GM23338 (cell line): ENCODE results near the gene HSP90AB1. TPM values are rescaled to one million over a fixed set of nuclear protein-coding genes. Genes with fewer than 3 reads are reported as not detected.

Experiments used
- ATAC-seq: fragments of 200-7000 bp; cut with Tn5 transposase; 3 replicates; pipeline ENCODE4 v1.9.1; 2020
- DNase-seq: peaks from one replicate; pipeline ENCODE4 v3.0.0-alpha.2; 2015; ENCODE audit warnings: low spot score
- H2AFZ ChIP-seq: fragments of 200-600 bp; sonication (generic); 2 replicates; pipeline ENCODE4 v1.8.0; 2016; ENCODE audit warnings: antibody characterized with exemption, mild to moderate bottlenecking, moderate library complexity
- H3F3A ChIP-seq: fragments of 200-600 bp; sonication (generic); replicated peaks from 2 replicates; pipeline ENCODE4 v1.8.0; 2017; ENCODE audit warnings: antibody characterized with exemption, mixed run types, low read depth
- H3K27ac ChIP-seq: fragments of 200-600 bp; sonication (generic); 2 replicates; pipeline ENCODE4 v1.6.1; 2016; ENCODE audit warnings: low read depth
- H3K27me3 ChIP-seq: fragments of 200-600 bp; sonication (generic); 2 replicates; pipeline ENCODE4 v1.8.0; 2016; ENCODE audit warnings: mild to moderate bottlenecking, mixed run types, moderate library complexity; ENCODE audit not compliant: insufficient read depth
- H3K36me3 ChIP-seq: fragments of 200-600 bp; sonication (generic); 2 replicates; pipeline ENCODE4 v1.8.0; 2016; ENCODE audit warnings: mild to moderate bottlenecking; ENCODE audit not compliant: insufficient read depth
- H3K4me1 ChIP-seq: fragments of 200-600 bp; sonication (generic); 2 replicates; pipeline ENCODE4 v1.8.0; 2016; ENCODE audit warnings: mild to moderate bottlenecking, moderate library complexity; ENCODE audit not compliant: insufficient read depth
- H3K4me2 ChIP-seq: fragments of 200-600 bp; sonication (generic); 2 replicates; pipeline ENCODE4 v1.7.1; 2017; ENCODE audit warnings: mixed run types
- H3K4me3 ChIP-seq: fragments of 200-600 bp; sonication (generic); 2 replicates; pipeline ENCODE4 v1.6.1; 2016; ENCODE audit warnings: mixed run types
- H3K79me2 ChIP-seq: fragments of 200-600 bp; sonication (generic); replicated peaks from 2 replicates; pipeline ENCODE4 v1.8.0; 2017; ENCODE audit warnings: mild to moderate bottlenecking; ENCODE audit not compliant: insufficient read depth
- H3K9me2 ChIP-seq: fragments of 200-600 bp; sonication (generic); 2 replicates; pipeline ENCODE4 v1.8.0; 2017; ENCODE audit not compliant: insufficient read depth
- H4K20me1 ChIP-seq: fragments of 200-600 bp; sonication (generic); replicated peaks from 2 replicates; pipeline ENCODE4 v1.8.0; 2017; ENCODE audit warnings: mild to moderate bottlenecking; ENCODE audit not compliant: insufficient read depth
- H3K27ac Mint-ChIP-seq: 2 replicates; pipeline ENCODE4 v1.8.0; 2020; ENCODE audit warnings: inconsistent platforms, mild to moderate bottlenecking, moderate library complexity, mixed read lengths
- H3K27me3 Mint-ChIP-seq: 3 replicates; pipeline ENCODE4 v1.8.0; 2022; ENCODE audit warnings: low read depth, mild to moderate bottlenecking, moderate library complexity, mixed read lengths, inconsistent platforms; ENCODE audit not compliant: insufficient read depth, poor library complexity
- H3K36me3 Mint-ChIP-seq: 3 replicates; pipeline ENCODE4 v1.8.0; 2021; ENCODE audit warnings: low read depth, mild to moderate bottlenecking, inconsistent platforms, moderate library complexity, mixed read lengths
- H3K4me1 Mint-ChIP-seq: 3 replicates; pipeline ENCODE4 v1.8.0; 2020; ENCODE audit warnings: mild to moderate bottlenecking, inconsistent platforms, mixed read lengths
- H3K4me3 Mint-ChIP-seq: 3 replicates; pipeline ENCODE4 v1.8.0; 2021; ENCODE audit warnings: moderate library complexity, mild to moderate bottlenecking, inconsistent platforms, mixed read lengths
- H3K9me3 Mint-ChIP-seq: 3 replicates; pipeline ENCODE4 v1.8.0; 2020; ENCODE audit warnings: moderate library complexity, mild to moderate bottlenecking, inconsistent platforms, mixed read lengths
- CREB1 ChIP-seq: fragments of 250-450 bp; sonication (Bioruptor Pico); IDR thresholded peaks from 2 replicates; pipeline ENCODE4 v1.5.0; 2020; ENCODE audit warnings: low read depth, mild to moderate bottlenecking, moderate library complexity
- EZH2 ChIP-seq: fragments of 200-600 bp; sonication (generic); IDR thresholded peaks from one replicate; pipeline ENCODE4 v1.8.0; 2017; ENCODE audit warnings: antibody characterized with exemption, mild to moderate bottlenecking, low read depth; ENCODE audit not compliant: unreplicated experiment
- NANOG ChIP-seq: IDR thresholded peaks from 2 replicates; pipeline ENCODE4 v1.6.1; 2016; ENCODE audit warnings: antibody characterized with exemption, borderline replicate concordance
- STAT1 ChIP-seq: IDR thresholded peaks from one replicate; pipeline ENCODE4 v1.6.1; 2016; ENCODE audit warnings: antibody characterized with exemption; ENCODE audit not compliant: unreplicated experiment
- ZNF331 ChIP-seq: fragments of 250-450 bp; sonication (Bioruptor Pico); IDR thresholded peaks from 2 replicates; pipeline ENCODE4 v1.5.0; 2020; ENCODE audit warnings: low read depth, mild to moderate bottlenecking, moderate library complexity
- polyA plus RNA-seq: library from polyadenylated mRNA; unstranded; fragments of >200 nt; fragmentation: Nextera tagmentation; extraction: Ambion mirVana; gene quantifications from 2 replicates; pipeline ENCODE4 v1.2.1, GENCODE V29; 2016
- total RNA-seq: library from RNA; depleted of rRNA; stranded (reverse); fragments of >200 nt; shearing (Covaris generic); gene quantifications from 2 replicates; pipeline ENCODE4 v1.2.3, GENCODE V29; 2014
- TF ChIP-seq, protein P1 (sequence below): IDR thresholded peaks from 2 replicates; pipeline ENCODE4 v1.6.1; 2016; ENCODE audit warnings: antibody characterized with exemption
- TF ChIP-seq, protein P2 (sequence below): IDR thresholded peaks from one replicate; pipeline ENCODE4 v1.6.1; 2018; ENCODE audit warnings: antibody characterized with exemption; ENCODE audit not compliant: unreplicated experiment

The HSP90AB1 gene
- total and polyA plus RNA-seq, 2 experiments from 2014 or later = 1,425 to 2,361 TPM

DNA sequence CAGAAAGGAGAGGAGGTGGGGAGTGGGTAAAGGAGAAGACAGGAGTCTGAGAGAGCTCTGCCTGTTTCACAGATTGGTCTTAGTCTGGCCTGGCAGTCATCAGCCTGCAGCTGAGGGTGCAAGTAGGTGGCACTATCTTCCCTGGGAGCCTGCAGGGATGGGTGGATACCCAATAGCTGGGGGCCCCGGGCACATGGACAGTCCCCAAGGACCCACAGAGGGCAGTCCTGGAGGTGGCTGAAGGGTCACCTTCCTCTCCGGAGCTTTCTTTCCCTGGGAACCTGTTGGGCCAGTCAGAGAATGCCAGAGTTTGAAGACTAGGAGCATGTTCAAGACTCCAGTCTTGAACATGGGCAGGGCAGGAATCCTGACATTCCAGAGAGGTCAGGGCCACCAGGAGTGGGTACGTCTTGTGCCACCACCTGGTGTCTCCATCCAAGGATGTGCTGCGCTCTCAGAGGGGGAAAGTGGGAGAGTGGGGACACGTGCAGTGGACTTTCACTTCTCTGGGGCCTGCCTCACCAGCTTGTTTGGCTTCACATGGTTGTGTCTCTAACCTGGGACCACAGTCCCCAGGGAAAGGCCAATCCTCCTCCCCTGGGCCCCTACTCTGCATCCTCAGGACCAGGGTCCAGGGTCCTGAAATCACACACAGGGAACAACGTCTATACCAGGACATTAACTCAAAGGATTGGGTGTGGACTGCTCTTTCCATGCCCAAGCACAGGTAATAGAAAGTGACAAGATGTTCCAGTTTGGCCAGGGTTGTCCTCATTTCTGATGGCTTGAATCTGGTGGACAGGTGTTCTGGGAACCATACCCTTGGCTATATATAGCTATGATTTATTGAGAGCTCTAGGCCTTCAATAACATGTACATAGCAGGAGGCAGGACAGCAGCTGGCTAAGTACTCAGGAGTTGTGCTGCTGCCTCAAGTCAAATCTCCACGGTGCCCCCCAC lies 48.2 kb downstream of the HSP90AB1 start:
- H3K4me3 Mint-ChIP-seq = no peak overlapping the region; the same call in 2 of the 3 replicates

More for the DNA sequence above, 48.2 kb downstream of the HSP90AB1 start:
- Mint-ChIP-seq H3K9me3 (no peaks in the 10 kb centered on the region; the same call in 2 of the 3 replicates), H3K4me1 (peaks cover 13% of the 10 kb centered on the region), H3K27me3 (peaks cover 39% of the 10 kb centered on the region), H3K36me3 (peaks cover 10% of the 10 kb centered on the region; the same call in 2 of the 3 replicates), H3K27ac (no peak overlapping the region)
- Histone ChIP-seq H3K27ac (no peak overlapping the region), H3K36me3 (no peaks in the 10 kb centered on the region), H3K9me2 (no peaks in the 10 kb centered on the region), H3K27me3 (peaks cover 31% of the 10 kb centered on the region), H3K4me1 (no peaks in the 10 kb centered on the region; the same call in 1 of the 2 replicates), H2AFZ (no peak overlapping the region), H3F3A (peaks cover 15% of the 10 kb centered on the region; the same call in 1 of the 2 replicates), H3K4me3 (no peak overlapping the region), H3K4me2 (no peak overlapping the region), H3K79me2 (no peaks in the 10 kb centered on the region), H4K20me1 (0 out of 2 replicates have a peak, but pooled peaks cover 3% of the 10 kb centered on the region)
- TF ChIP-seq CREB1 (no peak), NANOG (no peak), ZNF331 (CRISPR knock-in tag) (no peak), STAT1 (no peak), EZH2 (no peak)
- TF ChIP-seq, protein P1, sequence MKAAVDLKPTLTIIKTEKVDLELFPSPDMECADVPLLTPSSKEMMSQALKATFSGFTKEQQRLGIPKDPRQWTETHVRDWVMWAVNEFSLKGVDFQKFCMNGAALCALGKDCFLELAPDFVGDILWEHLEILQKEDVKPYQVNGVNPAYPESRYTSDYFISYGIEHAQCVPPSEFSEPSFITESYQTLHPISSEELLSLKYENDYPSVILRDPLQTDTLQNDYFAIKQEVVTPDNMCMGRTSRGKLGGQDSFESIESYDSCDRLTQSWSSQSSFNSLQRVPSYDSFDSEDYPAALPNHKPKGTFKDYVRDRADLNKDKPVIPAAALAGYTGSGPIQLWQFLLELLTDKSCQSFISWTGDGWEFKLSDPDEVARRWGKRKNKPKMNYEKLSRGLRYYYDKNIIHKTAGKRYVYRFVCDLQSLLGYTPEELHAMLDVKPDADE = no peak
- TF ChIP-seq, protein P2, sequence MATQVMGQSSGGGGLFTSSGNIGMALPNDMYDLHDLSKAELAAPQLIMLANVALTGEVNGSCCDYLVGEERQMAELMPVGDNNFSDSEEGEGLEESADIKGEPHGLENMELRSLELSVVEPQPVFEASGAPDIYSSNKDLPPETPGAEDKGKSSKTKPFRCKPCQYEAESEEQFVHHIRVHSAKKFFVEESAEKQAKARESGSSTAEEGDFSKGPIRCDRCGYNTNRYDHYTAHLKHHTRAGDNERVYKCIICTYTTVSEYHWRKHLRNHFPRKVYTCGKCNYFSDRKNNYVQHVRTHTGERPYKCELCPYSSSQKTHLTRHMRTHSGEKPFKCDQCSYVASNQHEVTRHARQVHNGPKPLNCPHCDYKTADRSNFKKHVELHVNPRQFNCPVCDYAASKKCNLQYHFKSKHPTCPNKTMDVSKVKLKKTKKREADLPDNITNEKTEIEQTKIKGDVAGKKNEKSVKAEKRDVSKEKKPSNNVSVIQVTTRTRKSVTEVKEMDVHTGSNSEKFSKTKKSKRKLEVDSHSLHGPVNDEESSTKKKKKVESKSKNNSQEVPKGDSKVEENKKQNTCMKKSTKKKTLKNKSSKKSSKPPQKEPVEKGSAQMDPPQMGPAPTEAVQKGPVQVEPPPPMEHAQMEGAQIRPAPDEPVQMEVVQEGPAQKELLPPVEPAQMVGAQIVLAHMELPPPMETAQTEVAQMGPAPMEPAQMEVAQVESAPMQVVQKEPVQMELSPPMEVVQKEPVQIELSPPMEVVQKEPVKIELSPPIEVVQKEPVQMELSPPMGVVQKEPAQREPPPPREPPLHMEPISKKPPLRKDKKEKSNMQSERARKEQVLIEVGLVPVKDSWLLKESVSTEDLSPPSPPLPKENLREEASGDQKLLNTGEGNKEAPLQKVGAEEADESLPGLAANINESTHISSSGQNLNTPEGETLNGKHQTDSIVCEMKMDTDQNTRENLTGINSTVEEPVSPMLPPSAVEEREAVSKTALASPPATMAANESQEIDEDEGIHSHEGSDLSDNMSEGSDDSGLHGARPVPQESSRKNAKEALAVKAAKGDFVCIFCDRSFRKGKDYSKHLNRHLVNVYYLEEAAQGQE = no peak
- no peak for DNase-seq
- ATAC-seq = no peak
